ENCODE data around the gene NLRP3.

DNA sequence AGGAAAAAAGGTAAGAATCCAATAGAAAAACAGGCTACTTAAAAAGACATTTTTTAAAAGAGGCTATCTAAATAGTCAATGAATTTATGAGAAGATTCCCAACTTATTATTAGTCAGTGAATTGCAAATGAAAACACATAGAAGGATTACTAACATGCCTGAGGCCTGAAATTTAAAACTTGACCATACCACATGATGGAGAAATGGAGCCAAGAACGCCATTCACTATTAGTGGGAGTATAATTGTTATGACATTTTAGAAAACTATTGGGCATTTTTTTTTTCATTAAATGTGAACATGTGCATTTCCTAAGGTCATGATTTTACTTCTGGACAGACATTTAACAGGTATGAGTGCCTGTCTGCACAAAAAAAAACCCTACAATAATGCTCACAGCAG is 66.8 kb downstream of the NLRP3 start:
- TF ChIP-seq, protein P1, sequence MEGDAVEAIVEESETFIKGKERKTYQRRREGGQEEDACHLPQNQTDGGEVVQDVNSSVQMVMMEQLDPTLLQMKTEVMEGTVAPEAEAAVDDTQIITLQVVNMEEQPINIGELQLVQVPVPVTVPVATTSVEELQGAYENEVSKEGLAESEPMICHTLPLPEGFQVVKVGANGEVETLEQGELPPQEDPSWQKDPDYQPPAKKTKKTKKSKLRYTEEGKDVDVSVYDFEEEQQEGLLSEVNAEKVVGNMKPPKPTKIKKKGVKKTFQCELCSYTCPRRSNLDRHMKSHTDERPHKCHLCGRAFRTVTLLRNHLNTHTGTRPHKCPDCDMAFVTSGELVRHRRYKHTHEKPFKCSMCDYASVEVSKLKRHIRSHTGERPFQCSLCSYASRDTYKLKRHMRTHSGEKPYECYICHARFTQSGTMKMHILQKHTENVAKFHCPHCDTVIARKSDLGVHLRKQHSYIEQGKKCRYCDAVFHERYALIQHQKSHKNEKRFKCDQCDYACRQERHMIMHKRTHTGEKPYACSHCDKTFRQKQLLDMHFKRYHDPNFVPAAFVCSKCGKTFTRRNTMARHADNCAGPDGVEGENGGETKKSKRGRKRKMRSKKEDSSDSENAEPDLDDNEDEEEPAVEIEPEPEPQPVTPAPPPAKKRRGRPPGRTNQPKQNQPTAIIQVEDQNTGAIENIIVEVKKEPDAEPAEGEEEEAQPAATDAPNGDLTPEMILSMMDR (conservative IDR thresholded peaks at IDR 0.05 in 1 of 2, IDR thresholded peaks at IDR 0.05 in 1 of 2; ENCODE audit: extremely low read depth in 1 of 2, insufficient read depth in 1 of 2, low read depth in 1 of 2, low read length in 2 of 2), result no peak
- no peak for TF ChIP-seq EZH2 (IDR thresholded peaks at IDR 0.05; ENCODE audit: borderline replicate concordance, low read length)
